ENCODE measurements around the gene RAD51C.

Gene RAD51C

DNA sequence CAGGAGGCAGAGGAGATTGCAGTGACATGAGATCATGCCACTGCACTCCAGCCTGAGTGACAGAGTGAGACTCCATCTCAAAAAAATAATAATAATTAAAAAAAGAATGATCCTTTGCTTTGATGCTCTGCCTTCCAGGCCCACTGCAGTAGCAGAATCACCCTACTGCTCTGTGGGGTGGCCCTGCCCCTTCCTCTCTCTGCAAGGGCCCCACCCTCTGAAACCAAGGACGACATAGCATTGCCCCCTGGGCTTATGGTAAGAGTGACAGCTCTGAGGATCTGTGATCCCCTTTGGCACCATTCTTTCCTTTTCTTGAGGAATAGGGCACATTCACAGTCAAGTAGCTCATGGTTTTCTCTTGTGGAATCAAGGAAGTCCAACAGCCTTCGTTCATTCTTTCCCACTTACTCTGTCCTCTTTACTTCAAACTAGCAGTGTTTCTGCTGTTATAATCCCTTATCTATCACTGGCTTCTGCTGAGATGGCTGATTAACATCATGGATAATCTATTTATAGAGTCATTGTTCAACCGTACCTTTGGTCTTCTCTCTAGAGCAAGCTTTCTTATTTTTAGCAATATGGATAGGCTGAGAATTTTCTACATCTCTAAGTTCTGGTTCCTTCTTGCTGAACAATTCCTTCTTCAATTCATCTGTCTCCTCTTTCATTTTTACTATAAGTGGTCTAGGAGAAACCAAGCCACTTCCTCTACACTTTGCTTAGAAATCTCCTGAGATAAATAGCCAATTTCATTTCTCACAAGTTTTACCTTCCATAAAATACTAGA lies 14.1 kb downstream of the RAD51C start:
- no peaks in the 10 kb centered on the region for H3K79me2 ChIP-seq
- H3K4me1 ChIP-seq, result no peaks in the 10 kb centered on the region
- H3K9me3 ChIP-seq (ENCODE audit: control insufficient read depth, low read length), result no peaks in the 10 kb centered on the region
- peak overlapping the region; percentile 9 for H3K4me2 ChIP-seq (ENCODE audit: low read length)
- TF ChIP-seq, protein P1, sequence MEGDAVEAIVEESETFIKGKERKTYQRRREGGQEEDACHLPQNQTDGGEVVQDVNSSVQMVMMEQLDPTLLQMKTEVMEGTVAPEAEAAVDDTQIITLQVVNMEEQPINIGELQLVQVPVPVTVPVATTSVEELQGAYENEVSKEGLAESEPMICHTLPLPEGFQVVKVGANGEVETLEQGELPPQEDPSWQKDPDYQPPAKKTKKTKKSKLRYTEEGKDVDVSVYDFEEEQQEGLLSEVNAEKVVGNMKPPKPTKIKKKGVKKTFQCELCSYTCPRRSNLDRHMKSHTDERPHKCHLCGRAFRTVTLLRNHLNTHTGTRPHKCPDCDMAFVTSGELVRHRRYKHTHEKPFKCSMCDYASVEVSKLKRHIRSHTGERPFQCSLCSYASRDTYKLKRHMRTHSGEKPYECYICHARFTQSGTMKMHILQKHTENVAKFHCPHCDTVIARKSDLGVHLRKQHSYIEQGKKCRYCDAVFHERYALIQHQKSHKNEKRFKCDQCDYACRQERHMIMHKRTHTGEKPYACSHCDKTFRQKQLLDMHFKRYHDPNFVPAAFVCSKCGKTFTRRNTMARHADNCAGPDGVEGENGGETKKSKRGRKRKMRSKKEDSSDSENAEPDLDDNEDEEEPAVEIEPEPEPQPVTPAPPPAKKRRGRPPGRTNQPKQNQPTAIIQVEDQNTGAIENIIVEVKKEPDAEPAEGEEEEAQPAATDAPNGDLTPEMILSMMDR (IDR thresholded peaks at IDR 0.05), result no peak
- H3K9ac ChIP-seq, result no peak overlapping the region
- peak overlapping the region; percentile 16 for H2AFZ ChIP-seq
- peak overlapping the region; percentile 61 for H3K27ac ChIP-seq
- no peak overlapping the region for H3K4me3 ChIP-seq (ENCODE audit: low read depth, low read length)
- no peaks in the 10 kb centered on the region for H3K27me3 ChIP-seq (ENCODE audit: control insufficient read depth, insufficient read depth, low read length)
- no peaks in the 10 kb centered on the region for H3K36me3 ChIP-seq (ENCODE audit: control insufficient read depth, insufficient read depth, low read length)

DNA sequence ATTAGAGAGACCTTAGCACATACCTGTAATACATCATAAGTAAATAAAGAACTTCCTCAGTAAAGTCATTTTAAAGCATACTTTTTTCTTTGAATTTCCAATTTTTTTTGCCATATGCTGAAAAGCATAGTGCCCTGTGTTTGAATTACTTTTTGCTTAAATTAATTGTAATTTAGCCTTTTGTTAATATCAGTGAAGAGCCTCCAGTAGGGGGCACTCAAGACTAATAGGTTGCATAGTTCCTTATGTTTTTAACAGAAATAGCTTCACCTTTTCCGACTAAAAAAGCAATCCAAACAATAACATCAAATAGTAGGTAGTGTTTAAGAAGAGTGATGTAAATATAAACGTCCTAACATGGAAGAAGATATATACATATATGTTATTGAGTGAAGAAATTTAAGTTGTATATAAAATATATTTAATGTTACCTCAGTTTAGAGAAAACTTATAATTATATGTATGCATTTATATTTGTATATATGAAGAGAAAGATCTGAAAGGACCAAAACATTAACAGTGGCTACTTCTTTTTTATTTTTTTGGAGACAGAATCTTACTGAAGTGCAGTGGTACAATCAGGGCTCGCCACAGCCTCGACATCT lies 18.6 kb downstream of the RAD51C start:
- Histone ChIP-seq H3K4me2 (ENCODE audit: low read length) (no peak overlapping the region), H3K9me3 (ENCODE audit: control insufficient read depth, low read length) (no peaks in the 10 kb centered on the region), H3K9ac (no peak overlapping the region), H3K4me1 (no peaks in the 10 kb centered on the region), H3K4me3 (ENCODE audit: low read depth, low read length) (no peak overlapping the region), H2AFZ (no peak overlapping the region), H3K27ac (no peak overlapping the region), H3K27me3 (ENCODE audit: control insufficient read depth, insufficient read depth, low read length) (no peaks in the 10 kb centered on the region), H3K79me2 (no peaks in the 10 kb centered on the region), H3K36me3 (ENCODE audit: control insufficient read depth, insufficient read depth, low read length) (no peaks in the 10 kb centered on the region)
- TF ChIP-seq, protein P1 (IDR thresholded peaks at IDR 0.05), result peak; percentile 87

DNA sequence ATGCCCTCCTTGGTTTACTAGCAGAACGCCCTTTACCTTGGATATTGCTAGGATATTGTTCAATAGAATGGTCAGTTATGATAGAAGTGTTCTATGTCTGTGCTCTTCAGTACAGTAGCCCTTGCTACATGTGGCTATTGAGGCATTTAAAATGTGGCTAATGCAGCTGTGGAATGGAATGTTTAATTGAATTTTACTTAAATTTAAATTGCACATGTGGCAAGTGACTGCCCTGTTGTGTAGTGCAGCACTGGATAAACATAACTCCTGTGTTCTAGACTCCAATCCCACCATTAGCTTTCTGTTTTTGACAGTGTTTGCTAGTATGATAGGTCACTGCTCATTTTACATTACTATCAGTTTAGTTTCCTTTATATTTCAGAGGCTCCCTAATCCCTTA lies 29.9 kb downstream of the RAD51C start:
- no peak overlapping the region for H3K4me3 ChIP-seq (ENCODE audit: low read depth, low read length)
- no peaks in the 10 kb centered on the region for H3K27me3 ChIP-seq (ENCODE audit: control insufficient read depth, insufficient read depth, low read length)
- TF ChIP-seq, protein P1 (IDR thresholded peaks at IDR 0.05), result no peak
- H3K9me3 ChIP-seq (ENCODE audit: control insufficient read depth, low read length), result no peaks in the 10 kb centered on the region
- no peak overlapping the region for H3K27ac ChIP-seq
- H2AFZ ChIP-seq, result no peak overlapping the region
- H3K9ac ChIP-seq, result no peak overlapping the region
- no peaks in the 10 kb centered on the region for H3K4me1 ChIP-seq
- H3K4me2 ChIP-seq (ENCODE audit: low read length), result no peak overlapping the region
- no peaks in the 10 kb centered on the region for H3K36me3 ChIP-seq (ENCODE audit: control insufficient read depth, insufficient read depth, low read length)
- no peaks in the 10 kb centered on the region for H3K79me2 ChIP-seq

DNA sequence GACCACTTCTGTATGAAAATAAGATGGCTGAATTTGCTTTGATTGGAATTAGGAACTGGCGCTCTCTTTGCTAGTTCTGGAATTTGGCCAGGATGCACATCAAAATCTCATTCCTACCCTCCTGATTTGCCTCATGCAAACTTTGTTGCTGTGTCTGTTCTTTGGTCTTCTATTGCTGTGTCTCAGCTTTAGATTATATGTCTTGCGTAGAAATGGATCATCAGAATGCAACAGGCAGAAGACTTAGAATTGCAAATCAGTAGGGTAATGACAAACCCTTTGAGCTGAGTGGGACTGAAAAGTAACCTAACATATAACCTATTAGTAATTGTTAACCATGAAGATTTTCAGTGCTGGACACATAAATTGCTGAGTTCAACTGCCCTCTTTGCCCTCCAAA lies 30.3 kb downstream of the RAD51C start:
- Histone ChIP-seq H2AFZ (no peak overlapping the region), H3K4me1 (no peaks in the 10 kb centered on the region), H3K79me2 (no peaks in the 10 kb centered on the region), H3K4me2 (ENCODE audit: low read length) (no peak overlapping the region), H3K36me3 (ENCODE audit: control insufficient read depth, insufficient read depth, low read length) (no peaks in the 10 kb centered on the region), H3K27ac (no peak overlapping the region), H3K4me3 (ENCODE audit: low read depth, low read length) (no peak overlapping the region), H3K9ac (no peak overlapping the region), H3K9me3 (ENCODE audit: control insufficient read depth, low read length) (no peaks in the 10 kb centered on the region), H3K27me3 (ENCODE audit: control insufficient read depth, insufficient read depth, low read length) (no peaks in the 10 kb centered on the region)
- TF ChIP-seq, protein P1 (IDR thresholded peaks at IDR 0.05), result no peak
